ENCODE data around the gene TMPRSS9.

Gene TMPRSS9

GRCh38 chr19:2434721-2435265 lies 74.7 kb downstream of the TMPRSS9 start:
- Histone ChIP-seq H3K27ac (ENCODE audit: extremely low read depth, low read depth, low read length) (no peak overlapping the region), H3K4me1 (ENCODE audit: control insufficient read depth, insufficient read depth, low read length) (no peaks in the 10 kb centered on the region), H3K9me3 (ENCODE audit: control insufficient read depth, insufficient read depth, low read depth, low read length) (no peaks in the 10 kb centered on the region), H3K36me3 (ENCODE audit: control insufficient read depth in 2 of 2, insufficient read depth in 1 of 2, low read length in 2 of 2) (peaks cover 15 to 80% of the 10 kb centered on the region in 2 experiments; a peak in 2 of 3 replicates), H3K4me3 (ENCODE audit: low read depth, low read length) (no peak overlapping the region)
- ChIA-PET CTCF (no interaction called here), POLR2A (interaction anchor here (0.9 kb wide), 1 partner anchor 42 kb away, joined by 3 read pairs; no protein-coding TSS in a partner anchor)
- TF ChIP-seq ZNF23 (tag by site-specific recombination; IDR thresholded peaks at IDR 0.05; ENCODE audit: borderline replicate concordance) (no peak), ZNF24 (tag by site-specific recombination; IDR thresholded peaks at IDR 0.05) (no peak), KLF8 (tag by site-specific recombination; IDR thresholded peaks at IDR 0.05) (peak; percentile 53), ZNF2 (tag by site-specific recombination; IDR thresholded peaks at IDR 0.05) (no peak)

- CTCF ChIA-PET: interaction anchor here (0.6 kb wide), 1 partner anchor 12 kb away, joined by 3 read pairs; no protein-coding TSS in a partner anchor
- no peaks in the 10 kb centered on the region for H3K4me1 ChIP-seq (ENCODE audit: control insufficient read depth, insufficient read depth, low read length)
- H3K27ac ChIP-seq (ENCODE audit: extremely low read depth, low read depth, low read length): no peak overlapping the region
- POLR2A ChIA-PET: interaction anchor here (1.3 kb wide), 1 partner anchor 8 kb away, joined by 4 read pairs; the partner anchor contains the start of gene TIMM13
- TF ChIP-seq HOXD13 (CRISPR knock-in tag; IDR thresholded peaks at IDR 0.05; ENCODE audit: borderline replicate concordance) (no peak), TRIM28 (IDR thresholded peaks at IDR 0.05; ENCODE audit: borderline replicate concordance, low read length) (no peak), ZEB2 (tag by site-specific recombination; IDR thresholded peaks at IDR 0.05) (no peak), ZNF211 (tag by site-specific recombination; IDR thresholded peaks at IDR 0.05; ENCODE audit: low read depth) (no peak), HOXA7 (CRISPR knock-in tag; IDR thresholded peaks at IDR 0.05; ENCODE audit: borderline replicate concordance) (no peak), ZNF324 (tag by site-specific recombination; IDR thresholded peaks at IDR 0.05) (no peak), EGR2 (tag by site-specific recombination; IDR thresholded peaks at IDR 0.05; ENCODE audit: low read depth) (no peak), ZNF624 (tag by site-specific recombination; IDR thresholded peaks at IDR 0.05) (no peak), ZBTB48 (tag by site-specific recombination; IDR thresholded peaks at IDR 0.05) (no peak), ZBTB21 (tag by site-specific recombination; IDR thresholded peaks at IDR 0.05) (no peak), ZBTB26 (tag by site-specific recombination; optimal IDR thresholded peaks at IDR 0.05) (no peak), ZNF302 (tag by site-specific recombination; IDR thresholded peaks at IDR 0.05; ENCODE audit: low read depth) (no peak), ZNF473 (tag by site-specific recombination; IDR thresholded peaks at IDR 0.05) (no peak), ZNF488 (tag by site-specific recombination; IDR thresholded peaks at IDR 0.05) (no peak), ZNF580 (tag by site-specific recombination; IDR thresholded peaks at IDR 0.05) (no peak), HOXC10 (CRISPR knock-in tag; IDR thresholded peaks at IDR 0.05) (no peak), ZNF48 (tag by site-specific recombination; IDR thresholded peaks at IDR 0.05) (no peak)
- no peak overlapping the region for H3K4me3 ChIP-seq (ENCODE audit: low read depth, low read length)
- no peaks in the 10 kb centered on the region for H3K9me3 ChIP-seq (ENCODE audit: control insufficient read depth, insufficient read depth, low read depth, low read length)
- H3K36me3 ChIP-seq (ENCODE audit: control insufficient read depth in 2 of 2, insufficient read depth in 1 of 2, low read length in 2 of 2): peaks cover 15 to 76% of the 10 kb centered on the region in 2 experiments; a peak in 2 of 3 replicates
Observed at GRCh38 chr19:2436384-2436783, 76.3 kb downstream of the TMPRSS9 start.

DNA sequence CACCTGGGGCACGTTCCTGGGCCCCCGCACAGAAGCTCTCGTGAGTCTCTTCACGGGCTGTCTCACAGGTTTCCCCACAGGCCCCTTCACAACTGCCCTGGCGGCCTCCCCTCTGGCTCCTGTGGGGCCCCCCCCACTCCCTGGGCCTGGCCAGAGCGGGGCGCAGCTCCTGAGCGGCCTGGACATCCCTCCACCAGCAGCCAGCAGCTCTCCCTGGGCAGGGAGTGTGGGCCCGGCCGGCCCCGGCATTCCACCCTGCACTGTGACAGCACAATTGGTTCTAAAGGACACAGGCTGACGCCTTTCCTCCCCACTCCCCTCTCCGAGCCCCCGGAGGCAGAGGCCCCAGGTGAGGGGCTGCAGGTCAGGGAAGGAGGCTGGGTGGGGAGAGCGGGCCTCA lies 76.9 kb downstream of the TMPRSS9 start:
- H3K4me1 ChIP-seq (ENCODE audit: control insufficient read depth, insufficient read depth, low read length): no peaks in the 10 kb centered on the region
- TF ChIP-seq GLIS2 (tag by site-specific recombination; IDR thresholded peaks at IDR 0.05) (0 out of 2 replicates have a peak, but pooled peaks have one; percentile 16), ZNF548 (tag by site-specific recombination; IDR thresholded peaks at IDR 0.05) (no peak)
- TF ChIP-seq, protein P1, sequence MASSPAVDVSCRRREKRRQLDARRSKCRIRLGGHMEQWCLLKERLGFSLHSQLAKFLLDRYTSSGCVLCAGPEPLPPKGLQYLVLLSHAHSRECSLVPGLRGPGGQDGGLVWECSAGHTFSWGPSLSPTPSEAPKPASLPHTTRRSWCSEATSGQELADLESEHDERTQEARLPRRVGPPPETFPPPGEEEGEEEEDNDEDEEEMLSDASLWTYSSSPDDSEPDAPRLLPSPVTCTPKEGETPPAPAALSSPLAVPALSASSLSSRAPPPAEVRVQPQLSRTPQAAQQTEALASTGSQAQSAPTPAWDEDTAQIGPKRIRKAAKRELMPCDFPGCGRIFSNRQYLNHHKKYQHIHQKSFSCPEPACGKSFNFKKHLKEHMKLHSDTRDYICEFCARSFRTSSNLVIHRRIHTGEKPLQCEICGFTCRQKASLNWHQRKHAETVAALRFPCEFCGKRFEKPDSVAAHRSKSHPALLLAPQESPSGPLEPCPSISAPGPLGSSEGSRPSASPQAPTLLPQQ (tag by site-specific recombination; IDR thresholded peaks at IDR 0.05): 0 out of 2 replicates have a peak, but pooled peaks have one; percentile 22
- H3K27ac ChIP-seq (ENCODE audit: extremely low read depth, low read depth, low read length): no peak overlapping the region
- no peaks in the 10 kb centered on the region for H3K9me3 ChIP-seq (ENCODE audit: control insufficient read depth, insufficient read depth, low read depth, low read length)
- no peak overlapping the region for H3K4me3 ChIP-seq (ENCODE audit: low read depth, low read length)
- H3K36me3 ChIP-seq (ENCODE audit: control insufficient read depth in 2 of 2, insufficient read depth in 1 of 2, low read length in 2 of 2): peaks cover 15 to 76% of the 10 kb centered on the region in 2 experiments; a peak in 2 of 3 replicates
- POLR2A ChIA-PET: interaction anchor here (1.2 to 1.3 kb wide), 2 partner anchors 9 to 39 kb away, joined by 3 to 4 read pairs; partner anchors contain the start of genes GADD45B and TIMM13
- CTCF ChIA-PET: interaction anchor here (0.6 kb wide), 1 partner anchor 12 kb away, joined by 3 read pairs; no protein-coding TSS in a partner anchor

Measured in HEK293 (cell line).